Neural crest cell (in vitro differentiated cells): ENCODE data around the gene PRMT9. TPM values are rescaled to one million over a fixed set of nuclear protein-coding genes. Genes with fewer than 3 reads are reported as not detected.
A peak's percentile ranks its signal among the peaks of the same experiment; 100 is the strongest.

ENCODE experiments used
- DNase-seq: peaks from one replicate; pipeline ENCODE4 v3.0.0; 2021; ENCODE audit warnings: low read depth, mixed read lengths, low spot score
- H3K27ac Mint-ChIP-seq: one replicate; pipeline ENCODE4 v1.8.0; 2021; ENCODE audit warnings: mild to moderate bottlenecking, mixed read lengths; ENCODE audit not compliant: unreplicated experiment
- H3K27me3 Mint-ChIP-seq: 2 replicates; pipeline ENCODE4 v1.8.0; 2021; ENCODE audit warnings: low read depth, mild to moderate bottlenecking, mixed read lengths
- H3K36me3 Mint-ChIP-seq: 2 replicates; pipeline ENCODE4 v1.8.0; 2021; ENCODE audit warnings: low read depth, mild to moderate bottlenecking, mixed read lengths
- H3K4me1 Mint-ChIP-seq: 2 replicates; pipeline ENCODE4 v1.8.0; 2021; ENCODE audit warnings: mixed read lengths
- H3K4me3 Mint-ChIP-seq: one replicate; pipeline ENCODE4 v1.8.0; 2021; ENCODE audit warnings: mild to moderate bottlenecking, mixed read lengths
- H3K9me3 Mint-ChIP-seq: 2 replicates; pipeline ENCODE4 v1.8.0; 2021; ENCODE audit warnings: mixed read lengths
- CTCF ChIP-seq: fragments of 200-600 bp; sonication (generic); conservative IDR thresholded peaks from 2 replicates; pipeline ENCODE4 v1.5.0; 2021; ENCODE audit warnings: antibody characterized with exemption, mild to moderate bottlenecking
- long read RNA-seq: library from polyadenylated mRNA; unstranded; transcript quantifications from one replicate; pipeline ENCODE4 v2.0.0, GENCODE V29; 2020
- total RNA-seq: library from RNA; stranded (reverse); gene quantifications from 2 replicates; pipeline ENCODE4 v1.2.1, GENCODE V29; 2021

Gene PRMT9
- total RNA-seq = 8.5 and 10.2 TPM in 2 replicates
- long read RNA-seq, transcript PRMT9-201 (12 exons, 3,528 nt) = major isoform, 20 of 40 reads
- long read RNA-seq, transcript PRMT9-204 (11 exons, 2,674 nt) = minor isoform, 12 of 40 reads
- long read RNA-seq, partial matches to known transcripts = 2 of 40 reads
- long read RNA-seq, other reads (novel, unspliced or antisense) = 6 of 40 reads

GRCh38 chr4:147683717-147684700 is at the start of gene PRMT9:
PRMT9 (minus strand) TSS chr4:147684163; CDS start chr4:147683987, 176 bp downstream.
- no peak for TF ChIP-seq CTCF
- Mint-ChIP-seq H3K4me3 (peak within 1 kb of the TSS; percentile 88), H3K9me3 (no peaks in the 10 kb centered on the region), H3K27ac (peak within 1 kb of the TSS; percentile 98), H3K27me3 (peaks cover 18% of the 10 kb centered on the region), H3K4me1 (peaks cover 24% of the 10 kb centered on the region), H3K36me3 (no peaks in the 10 kb centered on the region)
- peak; percentile 79 for DNase-seq

- peak; percentile 36 for DNase-seq
- H3K27me3 Mint-ChIP-seq = peaks cover 90% of the 10 kb centered on the region
- peaks cover 24% of the 10 kb centered on the region for H3K4me1 Mint-ChIP-seq
- no peaks in the 10 kb centered on the region for H3K9me3 Mint-ChIP-seq
- no peak for TF ChIP-seq CTCF
- peak overlapping the region; percentile 91 for H3K4me3 Mint-ChIP-seq
- H3K36me3 Mint-ChIP-seq = no peaks in the 10 kb centered on the region
- H3K27ac Mint-ChIP-seq = no peak overlapping the region
These were observed 48.7 kb upstream of the PRMT9 start for GRCh38 chr4:147732518-147733235.

- peak within 1 kb of the TSS; percentile 93 for H3K4me3 Mint-ChIP-seq
- H3K27ac Mint-ChIP-seq = no peak within 1 kb of the TSS
- no peaks in the 10 kb centered on the region for H3K9me3 Mint-ChIP-seq
- DNase-seq = peak; percentile 35
- H3K4me1 Mint-ChIP-seq = peaks cover 22% of the 10 kb centered on the region
- TF ChIP-seq CTCF = no peak
- H3K36me3 Mint-ChIP-seq = no peaks in the 10 kb centered on the region
- peaks cover 96% of the 10 kb centered on the region for H3K27me3 Mint-ChIP-seq
These were observed 47.9 kb upstream of the PRMT9 start, which contains the start of gene ARHGAP10 for GRCh38 chr4:147731580-147732517. ARHGAP10 (plus strand) TSS chr4:147732088; CDS start chr4:147732302, 214 bp downstream.

- DNase-seq = no peak
- Mint-ChIP-seq H3K36me3 (no peaks in the 10 kb centered on the region), H3K27me3 (peaks cover 95% of the 10 kb centered on the region), H3K4me1 (peaks cover 20% of the 10 kb centered on the region), H3K4me3 (peak overlapping the region; percentile 83), H3K9me3 (no peaks in the 10 kb centered on the region), H3K27ac (no peak overlapping the region)
- TF ChIP-seq CTCF = peak; percentile 40
These were observed 46.4 kb upstream of the PRMT9 start for GRCh38 chr4:147730333-147730732.
